ENCODE data around the gene TRIM24. TPM values are rescaled to one million over a fixed set of nuclear protein-coding genes. Genes with fewer than 3 reads are reported as not detected.

The TRIM24 gene
- total RNA-seq, 1 experiment from 2014 or later: 28.4 TPM

DNA sequence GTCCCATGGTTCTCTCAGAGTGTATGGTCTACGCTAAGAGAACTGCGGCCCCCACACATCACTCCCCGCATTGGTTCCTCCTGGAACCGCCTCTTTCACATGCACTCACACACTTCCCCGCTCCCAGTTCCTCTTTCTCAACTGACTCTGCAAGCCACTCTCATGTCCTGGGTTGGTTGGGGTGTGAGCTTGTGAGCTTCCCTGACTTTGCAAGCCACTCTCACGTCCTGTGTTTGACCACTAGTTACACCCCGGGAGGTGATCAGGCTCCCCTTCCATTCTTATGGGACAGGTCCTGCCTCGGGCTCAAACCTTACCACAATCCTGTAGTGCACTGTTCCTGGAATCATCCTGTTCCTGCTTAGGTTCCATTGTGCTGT, 105.0 kb downstream of the TRIM24 start:
- no peaks in the 10 kb centered on the region for H3K27me3 ChIP-seq (ENCODE audit: control insufficient read depth, insufficient read depth, low read length)
- no peak overlapping the region for H3K4me3 ChIP-seq (ENCODE audit: low read depth in 2 of 2, low read length in 2 of 2)
- no peak for DNase-seq (ENCODE audit: low read depth, low spot score)
- H3K4me1 ChIP-seq (ENCODE audit: control insufficient read depth, insufficient read depth, low read length): no peaks in the 10 kb centered on the region
- ATAC-seq: no peak
- ChIA-PET POLR2A (no interaction called here), CTCF (no interaction called here)
- TF ChIP-seq TCF7L2 (IDR thresholded peaks at IDR 0.05; ENCODE audit: low read depth, low read length): no peak
- TF ChIP-seq POLR2AphosphoS5 (IDR thresholded peaks at IDR 0.05; ENCODE audit: low read depth, low read length): no peak
- TF ChIP-seq, protein P1, sequence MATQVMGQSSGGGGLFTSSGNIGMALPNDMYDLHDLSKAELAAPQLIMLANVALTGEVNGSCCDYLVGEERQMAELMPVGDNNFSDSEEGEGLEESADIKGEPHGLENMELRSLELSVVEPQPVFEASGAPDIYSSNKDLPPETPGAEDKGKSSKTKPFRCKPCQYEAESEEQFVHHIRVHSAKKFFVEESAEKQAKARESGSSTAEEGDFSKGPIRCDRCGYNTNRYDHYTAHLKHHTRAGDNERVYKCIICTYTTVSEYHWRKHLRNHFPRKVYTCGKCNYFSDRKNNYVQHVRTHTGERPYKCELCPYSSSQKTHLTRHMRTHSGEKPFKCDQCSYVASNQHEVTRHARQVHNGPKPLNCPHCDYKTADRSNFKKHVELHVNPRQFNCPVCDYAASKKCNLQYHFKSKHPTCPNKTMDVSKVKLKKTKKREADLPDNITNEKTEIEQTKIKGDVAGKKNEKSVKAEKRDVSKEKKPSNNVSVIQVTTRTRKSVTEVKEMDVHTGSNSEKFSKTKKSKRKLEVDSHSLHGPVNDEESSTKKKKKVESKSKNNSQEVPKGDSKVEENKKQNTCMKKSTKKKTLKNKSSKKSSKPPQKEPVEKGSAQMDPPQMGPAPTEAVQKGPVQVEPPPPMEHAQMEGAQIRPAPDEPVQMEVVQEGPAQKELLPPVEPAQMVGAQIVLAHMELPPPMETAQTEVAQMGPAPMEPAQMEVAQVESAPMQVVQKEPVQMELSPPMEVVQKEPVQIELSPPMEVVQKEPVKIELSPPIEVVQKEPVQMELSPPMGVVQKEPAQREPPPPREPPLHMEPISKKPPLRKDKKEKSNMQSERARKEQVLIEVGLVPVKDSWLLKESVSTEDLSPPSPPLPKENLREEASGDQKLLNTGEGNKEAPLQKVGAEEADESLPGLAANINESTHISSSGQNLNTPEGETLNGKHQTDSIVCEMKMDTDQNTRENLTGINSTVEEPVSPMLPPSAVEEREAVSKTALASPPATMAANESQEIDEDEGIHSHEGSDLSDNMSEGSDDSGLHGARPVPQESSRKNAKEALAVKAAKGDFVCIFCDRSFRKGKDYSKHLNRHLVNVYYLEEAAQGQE (IDR thresholded peaks at IDR 0.05; ENCODE audit: insufficient read depth in 1 of 2, low read depth in 2 of 2, low read length in 1 of 2): no peak
- TF ChIP-seq, protein P2, sequence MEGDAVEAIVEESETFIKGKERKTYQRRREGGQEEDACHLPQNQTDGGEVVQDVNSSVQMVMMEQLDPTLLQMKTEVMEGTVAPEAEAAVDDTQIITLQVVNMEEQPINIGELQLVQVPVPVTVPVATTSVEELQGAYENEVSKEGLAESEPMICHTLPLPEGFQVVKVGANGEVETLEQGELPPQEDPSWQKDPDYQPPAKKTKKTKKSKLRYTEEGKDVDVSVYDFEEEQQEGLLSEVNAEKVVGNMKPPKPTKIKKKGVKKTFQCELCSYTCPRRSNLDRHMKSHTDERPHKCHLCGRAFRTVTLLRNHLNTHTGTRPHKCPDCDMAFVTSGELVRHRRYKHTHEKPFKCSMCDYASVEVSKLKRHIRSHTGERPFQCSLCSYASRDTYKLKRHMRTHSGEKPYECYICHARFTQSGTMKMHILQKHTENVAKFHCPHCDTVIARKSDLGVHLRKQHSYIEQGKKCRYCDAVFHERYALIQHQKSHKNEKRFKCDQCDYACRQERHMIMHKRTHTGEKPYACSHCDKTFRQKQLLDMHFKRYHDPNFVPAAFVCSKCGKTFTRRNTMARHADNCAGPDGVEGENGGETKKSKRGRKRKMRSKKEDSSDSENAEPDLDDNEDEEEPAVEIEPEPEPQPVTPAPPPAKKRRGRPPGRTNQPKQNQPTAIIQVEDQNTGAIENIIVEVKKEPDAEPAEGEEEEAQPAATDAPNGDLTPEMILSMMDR (IDR thresholded peaks at IDR 0.05): no peak
- TF ChIP-seq SIN3A (IDR thresholded peaks at IDR 0.05; ENCODE audit: borderline replicate concordance, insufficient read depth, low read depth, low read length): no peak
- H3K27ac ChIP-seq (ENCODE audit: low read length): no peak overlapping the region
- BruUV-seq (replicated peaks): no TSS peak
- in situ Hi-C loops (cut with HindIII; ENCODE audit: low pct_unique_long_range_greater_than_20kb, low sequenced_read_pairs) (no loop called here), intact Hi-C loops (cut with micrococcal nuclease; ENCODE audit: unreplicated experiment) (no loop called here)
- H3K9me3 ChIP-seq (ENCODE audit: control insufficient read depth, insufficient read depth, low read depth, low read length): peaks cover 37% of the 10 kb centered on the region
- peaks cover 14% of the 10 kb centered on the region for H3K36me3 ChIP-seq (ENCODE audit: control insufficient read depth, insufficient read depth, low read length)

DNA sequence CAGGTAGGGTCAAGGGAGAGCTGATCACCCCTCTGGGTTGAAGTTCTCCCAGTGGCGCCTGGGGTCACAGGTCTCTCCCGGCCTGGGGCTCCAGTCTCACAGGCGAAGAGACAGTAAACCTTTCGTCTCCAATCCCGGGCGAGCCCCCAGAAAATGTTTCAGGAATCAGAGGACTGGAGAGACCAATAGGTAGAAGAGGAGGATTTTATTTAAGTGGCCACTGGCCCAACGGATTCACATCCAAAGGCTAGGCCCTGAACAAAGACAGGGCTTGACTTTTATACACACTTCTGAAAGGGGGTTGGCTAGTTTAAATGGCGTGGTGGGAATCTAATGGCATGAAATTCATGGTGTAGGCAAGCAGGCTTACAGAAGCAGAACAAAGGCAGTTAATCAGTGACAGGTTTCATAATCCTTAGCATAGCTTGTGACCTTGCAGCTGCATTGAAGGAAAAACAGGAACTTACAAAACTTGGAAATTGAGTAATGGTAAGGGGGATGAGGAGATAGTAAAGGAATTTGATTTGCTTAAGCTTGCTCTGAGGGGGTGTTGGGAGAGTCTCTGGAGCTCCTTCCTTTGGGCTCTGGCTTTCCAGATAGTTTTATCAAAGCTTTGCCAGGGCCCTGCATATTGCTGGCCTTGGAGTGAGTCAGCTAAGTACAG, 105.5 kb downstream of the TRIM24 start:
- H3K27ac ChIP-seq (ENCODE audit: low read length): no peak overlapping the region
- TF ChIP-seq TCF7L2 (IDR thresholded peaks at IDR 0.05; ENCODE audit: low read depth, low read length): no peak
- TF ChIP-seq, protein P2 (IDR thresholded peaks at IDR 0.05): no peak
- TF ChIP-seq POLR2AphosphoS5 (IDR thresholded peaks at IDR 0.05; ENCODE audit: low read depth, low read length): no peak
- TF ChIP-seq SIN3A (IDR thresholded peaks at IDR 0.05; ENCODE audit: borderline replicate concordance, insufficient read depth, low read depth, low read length): no peak
- TF ChIP-seq, protein P1 (IDR thresholded peaks at IDR 0.05; ENCODE audit: insufficient read depth in 1 of 2, low read depth in 2 of 2, low read length in 1 of 2): no peak
- ChIA-PET CTCF (no interaction called here), POLR2A (no interaction called here)
- peaks cover 37% of the 10 kb centered on the region for H3K9me3 ChIP-seq (ENCODE audit: control insufficient read depth, insufficient read depth, low read depth, low read length)
- H3K36me3 ChIP-seq (ENCODE audit: control insufficient read depth, insufficient read depth, low read length): peaks cover 14% of the 10 kb centered on the region
- H3K4me3 ChIP-seq (ENCODE audit: low read depth in 2 of 2, low read length in 2 of 2): no peak overlapping the region
- in situ Hi-C loops (cut with HindIII; ENCODE audit: low pct_unique_long_range_greater_than_20kb, low sequenced_read_pairs) (no loop called here), intact Hi-C loops (cut with micrococcal nuclease; ENCODE audit: unreplicated experiment) (no loop called here)
- H3K27me3 ChIP-seq (ENCODE audit: control insufficient read depth, insufficient read depth, low read length): no peaks in the 10 kb centered on the region
- no peak for DNase-seq (ENCODE audit: low read depth, low spot score)
- no peak for ATAC-seq
- no TSS peak for BruUV-seq (replicated peaks)
- no peaks in the 10 kb centered on the region for H3K4me1 ChIP-seq (ENCODE audit: control insufficient read depth, insufficient read depth, low read length)

Data from Panc1 (cell line).